ENCODE results near the gene RNF123.

DNA sequence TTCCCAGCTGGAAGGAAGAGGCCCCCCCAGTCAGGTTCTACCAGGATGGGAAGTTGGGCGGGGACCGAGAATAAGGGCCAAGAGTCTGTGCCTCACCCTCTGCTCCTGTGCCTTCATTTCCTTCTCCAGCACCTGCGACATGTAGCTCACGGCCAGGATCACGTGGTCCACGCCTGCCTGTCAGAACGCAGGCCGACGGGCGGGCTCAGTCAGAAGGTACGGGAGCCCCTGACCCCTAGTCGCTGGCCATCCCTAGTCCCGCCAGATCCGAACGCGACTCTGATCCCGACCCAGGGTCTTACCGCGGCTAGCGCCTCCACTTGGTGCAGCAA lies 33.9 kb downstream of the RNF123 start:
- no peak for TF ChIP-seq CTCF (IDR thresholded peaks at IDR 0.05)
- TF ChIP-seq REST (IDR thresholded peaks at IDR 0.05; ENCODE audit: insufficient read depth in 1 of 2, low read depth in 2 of 2, low read length in 1 of 2): no peak
- no peak for TF ChIP-seq POLR2AphosphoS5 (IDR thresholded peaks at IDR 0.05; ENCODE audit: low read depth, low read length)

All from Panc1 (cell line).